GM18909 (cell line): ENCODE data around the gene ZKSCAN2.

Experiments
- ATAC-seq: cut with Tn5 transposase; IDR thresholded peaks from one replicate; pipeline ENCODE4 v1.9.1; 2021; ENCODE audit warnings: mild to moderate bottlenecking; ENCODE audit not compliant: unreplicated experiment, poor library complexity

The ZKSCAN2 gene

DNA sequence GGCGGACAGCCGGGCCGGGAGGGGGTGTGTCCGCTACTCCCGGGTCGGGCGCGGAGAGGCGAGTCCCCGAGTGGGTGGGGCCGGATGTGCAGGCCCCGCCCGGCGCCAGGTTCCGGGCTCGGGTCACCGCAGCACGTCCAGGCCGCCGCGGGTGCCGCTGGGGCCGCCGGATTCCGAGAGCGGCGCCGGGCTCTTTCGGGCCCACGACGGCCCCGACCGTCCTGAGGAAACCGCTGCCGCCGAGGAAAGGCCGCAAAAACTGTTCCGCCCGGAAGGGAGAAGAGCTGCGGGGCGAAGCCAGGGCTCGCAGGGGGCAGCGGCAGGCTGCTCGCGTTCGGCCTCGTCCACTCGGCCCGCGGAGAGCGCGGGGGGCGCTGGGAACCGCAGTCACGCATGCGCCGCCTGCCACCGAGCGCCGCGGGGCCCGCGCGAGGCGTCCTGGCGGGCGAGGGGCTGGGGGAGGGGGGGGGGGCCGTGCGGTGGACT lies at the start of gene ZKSCAN2:
ZKSCAN2 (minus strand) TSS at position 376 of the 486 bp plus-strand sequence. CDS start 718 bp downstream, outside the sequence.
- ATAC-seq, result peak; percentile 84

DNA sequence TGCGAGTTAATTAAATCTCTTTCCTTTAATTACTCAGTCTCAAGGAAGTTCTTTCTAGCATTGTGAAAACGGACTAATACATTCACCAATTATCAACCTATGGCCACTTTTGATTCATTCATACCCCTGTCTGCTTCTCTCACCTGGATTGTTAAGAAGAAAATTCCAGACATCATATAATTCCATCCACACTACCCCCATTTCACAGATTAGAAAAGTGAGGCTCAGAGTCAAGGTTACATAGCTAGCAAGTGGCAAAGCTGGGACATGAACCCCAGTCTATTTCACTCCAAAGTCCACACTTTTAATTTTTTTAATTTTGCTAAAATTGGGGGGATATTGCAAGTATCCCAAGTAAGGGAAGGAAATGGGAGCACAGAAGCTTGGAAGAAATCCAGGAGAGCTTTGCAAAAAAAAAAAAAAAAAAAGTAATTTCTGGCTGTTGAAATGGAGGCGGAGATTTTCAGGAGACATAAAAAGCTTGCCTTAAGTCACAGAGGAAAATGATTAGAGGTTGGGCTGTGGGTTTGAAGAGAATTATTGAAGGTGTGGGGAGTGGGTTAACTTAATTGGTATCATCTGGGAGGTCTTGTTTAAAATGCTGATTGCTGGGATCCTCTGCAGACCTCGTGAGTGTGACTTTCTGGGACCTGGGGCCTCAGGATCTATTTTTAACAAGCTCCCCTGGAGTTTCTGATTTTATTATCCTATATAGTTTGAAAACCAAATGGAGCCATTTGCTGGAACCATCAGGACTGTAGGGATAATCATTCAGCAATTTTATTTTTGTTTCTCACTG lies 42.3 kb upstream of the ZKSCAN2 start:
- ATAC-seq, result no peak

DNA sequence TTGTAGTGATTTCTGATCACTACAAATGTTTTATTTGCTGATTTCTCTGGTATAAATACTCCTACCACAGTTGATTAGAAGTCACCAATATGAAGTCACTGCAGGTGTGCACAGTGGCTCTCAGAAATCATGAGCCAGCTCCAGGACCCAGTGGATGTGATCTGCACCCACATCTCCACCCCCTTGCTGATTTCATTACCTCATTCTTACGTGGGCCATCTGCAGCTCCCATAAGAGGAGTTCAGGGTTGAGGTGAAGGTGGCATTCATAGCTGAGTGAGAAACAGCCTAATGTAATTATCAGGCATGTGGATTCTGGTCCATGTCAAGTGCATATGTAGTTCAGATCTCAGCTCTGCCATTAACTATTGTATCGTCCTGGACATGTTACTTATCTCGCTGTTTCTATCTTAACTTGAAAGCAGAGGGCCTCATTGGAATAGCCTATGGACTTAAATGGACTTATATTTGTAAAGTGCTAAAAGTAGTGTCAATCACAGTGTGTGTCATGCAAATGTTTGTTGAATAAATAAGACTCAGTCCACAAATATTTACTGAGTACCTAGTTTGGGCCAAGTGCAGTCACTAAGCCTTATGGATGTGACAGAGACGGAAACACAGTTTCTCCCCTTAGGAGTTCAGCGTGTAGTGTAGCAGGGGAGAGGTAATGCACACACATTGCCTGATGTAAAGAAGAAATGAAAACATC lies 40.7 kb upstream of the ZKSCAN2 start:
- no peak for ATAC-seq

GRCh38 chr16:25297151-25297787 lies 39.6 kb upstream of the ZKSCAN2 start:
- ATAC-seq, result no peak

DNA sequence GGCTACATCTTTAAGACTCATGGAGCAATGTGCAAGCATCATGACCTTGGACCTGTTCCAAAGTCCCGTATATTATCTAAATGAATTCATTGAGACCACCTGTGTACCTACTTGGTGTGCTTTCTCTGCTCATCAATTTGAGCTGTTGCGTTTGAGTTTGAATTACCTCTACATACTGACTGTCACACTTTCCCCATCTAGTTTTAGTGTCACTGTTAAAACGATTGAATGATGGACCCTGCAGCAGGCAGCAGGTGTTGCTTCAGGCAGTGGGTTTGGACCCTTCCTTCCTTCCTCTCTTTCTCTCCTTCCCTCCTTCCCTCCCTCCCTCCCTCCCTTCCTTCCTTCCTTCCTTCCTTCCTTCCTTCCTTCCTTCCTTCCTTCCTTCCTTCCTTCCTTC lies 33.9 kb upstream of the ZKSCAN2 start:
- ATAC-seq, result no peak

GRCh38 chr16:25289466-25289865 lies 31.8 kb upstream of the ZKSCAN2 start:
- ATAC-seq, result no peak

DNA sequence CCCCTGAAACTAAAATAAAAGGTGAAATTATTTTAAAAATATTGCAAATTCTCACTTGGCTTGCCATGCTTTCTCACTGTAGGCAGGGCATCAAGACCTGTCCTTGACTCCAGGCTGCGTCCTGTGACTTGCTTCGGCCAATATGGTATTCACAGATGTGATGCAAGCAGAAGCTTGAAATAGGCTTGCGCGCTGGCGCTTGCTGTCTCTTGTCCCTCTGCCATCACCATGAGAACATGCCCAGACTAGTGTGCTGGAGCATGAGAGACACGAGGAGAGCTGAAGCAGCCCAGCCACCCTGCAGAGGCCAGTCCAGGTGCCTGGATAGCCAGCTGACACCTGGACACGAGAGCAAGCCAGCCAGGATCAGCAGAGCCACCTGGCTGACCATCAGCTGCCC lies 21.8 kb upstream of the ZKSCAN2 start:
- ATAC-seq, result no peak

GRCh38 chr16:25271421-25271820 lies 13.8 kb upstream of the ZKSCAN2 start:
- ATAC-seq, result no peak

DNA sequence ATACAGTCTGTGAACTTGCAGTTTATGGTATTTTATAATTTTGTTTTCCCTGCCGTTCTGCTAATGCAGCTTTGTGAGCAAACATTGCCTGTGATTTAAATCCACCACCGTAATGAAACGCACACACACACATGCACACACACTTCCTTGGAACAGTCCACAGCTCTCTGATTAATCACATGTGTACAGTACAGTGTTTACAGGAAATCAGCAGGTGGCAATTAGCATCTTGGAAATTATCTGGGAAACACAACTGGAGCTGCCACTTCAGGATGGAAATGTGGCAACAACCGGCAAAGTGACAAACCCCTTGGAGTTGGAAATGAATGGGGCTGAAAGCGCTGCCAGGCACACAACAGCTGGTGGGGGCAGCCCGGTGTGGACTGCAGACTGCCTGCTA lies 12.9 kb upstream of the ZKSCAN2 start:
- no peak for ATAC-seq

- no peak for ATAC-seq
Measured at GRCh38 chr16:25269879-25270278, 12.2 kb upstream of the ZKSCAN2 start.

DNA sequence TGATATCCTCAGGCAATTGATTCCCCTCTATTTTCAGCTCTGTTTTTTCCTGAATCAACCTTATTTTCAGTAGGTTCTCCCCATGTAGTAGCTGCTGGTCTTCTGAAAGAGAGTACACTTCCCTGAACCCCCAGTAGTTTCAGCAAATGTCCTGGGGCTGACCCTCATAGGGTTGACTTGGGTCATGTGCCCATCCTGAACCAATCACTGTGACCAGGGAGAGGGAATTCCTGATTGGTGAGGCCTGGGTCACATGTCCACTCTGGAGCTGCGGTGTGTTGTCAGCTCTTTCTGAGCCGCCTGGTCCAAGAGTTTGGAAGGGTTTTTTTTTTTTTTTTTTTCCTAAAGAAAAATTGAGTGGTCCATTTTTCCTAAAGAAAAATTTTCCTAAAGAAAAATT lies 8.3 kb upstream of the ZKSCAN2 start:
- no peak for ATAC-seq

GRCh38 chr16:25264597-25264996 lies 7.0 kb upstream of the ZKSCAN2 start:
- ATAC-seq, result no peak

DNA sequence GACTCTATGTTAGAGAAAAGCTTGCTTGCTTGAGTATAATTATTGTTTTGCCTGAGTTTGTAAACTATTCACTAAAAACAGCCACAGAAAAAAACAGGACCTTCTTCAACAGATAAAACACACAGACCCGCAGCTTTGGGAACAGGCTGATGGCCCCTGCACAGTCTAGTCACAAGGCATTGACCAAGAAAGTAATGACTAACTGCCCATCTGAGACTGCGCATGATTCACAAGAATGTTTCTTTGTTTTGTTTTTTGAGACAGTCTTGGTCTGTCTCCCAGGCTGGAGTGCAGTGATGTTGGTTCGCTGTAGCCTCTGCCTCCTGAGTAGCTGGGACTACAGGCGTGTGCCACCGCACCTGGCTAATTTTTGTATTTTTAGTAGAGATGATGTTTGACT lies 2.8 kb upstream of the ZKSCAN2 start:
- ATAC-seq, result no peak

- ATAC-seq, result no peak
Measured at GRCh38 chr16:25258861-25259179, 1.2 kb upstream of the ZKSCAN2 start.

DNA sequence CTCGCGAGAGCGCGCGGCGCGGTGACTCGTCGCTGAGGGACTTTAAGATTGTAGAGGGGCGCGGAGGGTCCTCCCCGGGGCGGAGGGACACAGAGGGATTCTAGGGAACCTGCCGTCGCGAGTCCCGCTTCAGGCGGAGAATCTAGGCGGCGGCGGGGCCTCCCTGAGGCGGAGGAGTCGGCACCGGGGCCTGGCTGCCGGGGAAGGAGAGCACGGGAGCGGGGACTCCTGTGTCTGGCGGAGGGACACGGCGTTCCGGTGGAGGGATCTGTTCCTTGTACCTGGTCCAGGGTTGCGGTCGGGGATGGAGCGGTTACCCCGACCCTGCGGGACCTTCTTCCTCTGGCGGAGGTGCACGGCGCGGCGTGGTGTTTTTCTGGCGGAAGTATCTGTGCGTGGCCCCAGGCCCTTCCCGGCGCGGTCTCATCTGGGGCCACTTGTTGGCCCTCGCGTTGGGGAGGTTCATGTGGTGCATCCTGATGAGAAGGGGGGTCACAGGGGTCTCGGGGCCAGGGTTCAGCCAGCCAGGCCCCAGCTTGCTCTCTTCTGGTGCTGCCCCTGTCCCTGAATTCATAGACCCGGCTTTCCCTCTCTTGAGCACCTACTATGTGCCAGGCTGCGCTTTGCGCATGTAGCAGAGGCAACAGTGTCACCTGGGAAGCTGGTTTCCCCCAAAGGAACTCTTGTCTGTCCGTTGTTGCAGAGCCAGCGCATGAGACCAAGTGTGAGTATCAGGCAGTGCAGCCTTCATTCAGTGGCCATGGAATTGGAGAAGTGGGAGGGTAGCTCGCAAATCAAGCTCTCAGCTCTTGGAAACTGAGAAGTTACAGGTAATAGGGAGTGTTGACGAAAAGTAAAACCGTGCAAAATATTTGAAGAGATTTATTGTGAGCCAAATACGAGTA lies 563 bp upstream of the ZKSCAN2 start:
- peak; percentile 44 for ATAC-seq

DNA sequence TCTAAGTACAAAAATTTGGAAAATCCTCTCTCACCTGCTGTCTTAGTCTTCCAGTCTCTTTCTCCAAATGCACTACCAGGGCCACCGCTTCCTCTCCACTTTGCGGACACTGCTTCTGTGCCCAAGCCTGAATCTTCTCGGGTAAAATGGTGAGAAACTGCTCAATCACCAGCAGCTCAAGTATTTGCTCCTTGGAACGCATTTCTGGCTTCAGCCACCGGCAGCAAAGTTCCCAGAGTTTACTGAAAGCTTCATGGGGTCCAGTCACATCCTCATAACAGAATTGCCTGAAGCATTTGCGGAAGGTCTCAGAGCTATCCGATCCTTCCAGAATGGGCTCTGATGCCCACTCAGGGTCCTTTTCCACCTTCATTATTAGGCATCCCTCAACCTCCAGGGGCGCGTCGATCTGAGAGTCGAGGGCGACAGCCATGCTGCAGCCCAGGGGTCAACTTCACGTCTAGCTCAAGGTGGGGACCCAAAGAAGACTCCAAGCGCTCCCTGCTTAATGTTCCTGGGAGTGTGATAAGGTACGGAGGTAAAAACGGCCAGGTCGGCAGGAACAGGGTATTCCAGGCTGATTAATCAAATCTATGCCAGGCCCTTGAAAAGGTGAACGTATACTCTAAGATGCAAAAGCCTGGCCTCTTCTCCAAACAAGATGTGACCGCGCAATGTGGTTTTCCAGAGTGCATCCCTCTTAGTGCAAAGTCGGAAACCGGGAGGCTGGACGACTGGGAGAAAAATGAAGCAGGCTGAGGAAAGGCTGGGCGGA lies 763 bp downstream of the ZKSCAN2 start:
- ATAC-seq, result no peak

DNA sequence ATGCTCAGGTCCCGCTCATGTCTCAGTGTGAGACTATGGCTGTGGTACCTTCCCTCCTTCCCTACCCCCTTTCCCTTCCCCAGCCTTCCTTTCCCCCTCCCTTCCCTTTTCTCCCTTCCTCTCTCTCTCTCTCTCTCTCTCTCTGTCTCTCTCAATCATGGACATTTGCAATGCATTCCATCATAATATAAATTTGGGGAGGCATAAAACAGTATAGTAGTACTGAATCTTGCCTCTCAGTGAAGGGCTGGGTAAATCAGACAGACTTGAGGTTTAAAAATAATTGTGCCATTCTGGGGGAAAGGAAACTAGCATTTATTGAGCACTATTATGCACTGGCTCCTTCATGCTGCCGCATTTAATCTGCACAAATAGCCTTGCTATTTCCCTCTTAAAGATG lies 4.3 kb downstream of the ZKSCAN2 start:
- ATAC-seq, result no peak

GRCh38 chr16:25250467-25250866 lies 7.2 kb downstream of the ZKSCAN2 start:
- no peak for ATAC-seq

- no peak for ATAC-seq
Measured at GRCh38 chr16:25235991-25236390, 21.7 kb downstream of the ZKSCAN2 start.

DNA sequence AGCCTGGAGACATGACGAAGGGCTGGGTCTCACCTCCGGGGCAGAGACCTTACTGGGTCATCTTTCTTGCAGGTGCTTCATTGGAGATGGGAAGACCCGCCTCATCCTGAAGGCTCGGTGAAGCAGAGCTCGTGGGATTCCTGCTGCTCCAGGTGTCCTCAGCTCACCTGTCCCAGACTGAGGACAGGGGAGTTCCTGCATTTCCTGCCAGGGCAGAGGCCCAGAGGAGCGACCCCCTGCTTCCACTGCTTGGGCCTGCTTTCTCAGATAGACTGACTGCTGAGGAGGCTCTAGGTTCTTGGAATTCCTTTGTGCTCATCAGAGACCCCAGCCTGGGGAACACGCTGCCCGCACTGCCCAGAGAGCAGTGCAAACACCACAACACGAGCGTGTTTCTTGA lies 29.3 kb downstream of the ZKSCAN2 start:
- ATAC-seq, result no peak
